H1 (cell line): ENCODE results near the gene ZRANB3. TPM values are rescaled to one million over a fixed set of nuclear protein-coding genes. Genes with fewer than 3 reads are reported as not detected.

Experiments used
- CTCF ChIA-PET: fragments of 300-600 bp; sonication (Branson Sonifier 250); formaldehyde crosslinking; loops from one replicate; lab custom pipeline; 2021; ENCODE audit not compliant: partially characterized antibody; lab: Charles Lee
- POLR2A ChIA-PET: fragments of 300-600 bp; sonication (Branson Sonifier 250); formaldehyde crosslinking; loops from one replicate; lab custom pipeline; 2021; ENCODE audit warnings: inconsistent platforms; ENCODE audit not compliant: partially characterized antibody; lab: Charles Lee
- DNase-seq, 2 experiments: peaks; one replicate each; pipeline versions ENCODE4 v3.0.0 to v3.0.0-alpha.2; 2010 to 2022; ENCODE audit warnings: low spot score in 2 of 2, low read depth in 1 of 2, mixed read lengths in 1 of 2
- FAIRE-seq: peaks from 2 replicates; lab custom pipeline; 2011; peaks lifted over from hg19 to GRCh38; lab: Jason Lieb, UNC
- H2AFZ ChIP-seq: 2 replicates; pipeline ENCODE4 v1.8.1; 2012; ENCODE audit warnings: low read length, inconsistent platforms
- H2AK5ac ChIP-seq: 2 replicates; pipeline ENCODE4 v1.6.1; 2013; ENCODE audit warnings: low read depth, low read length
- H2BK120ac ChIP-seq: replicated peaks from 2 replicates; pipeline ENCODE3; 2013; ENCODE audit warnings: low read depth, low read length, inconsistent platforms
- H2BK12ac ChIP-seq: 2 replicates; pipeline ENCODE4 v1.6.1; 2013; ENCODE audit warnings: low read depth, low read length
- H2BK15ac ChIP-seq: 2 replicates; pipeline ENCODE4 v1.6.1; 2013; ENCODE audit warnings: low read length
- H2BK20ac ChIP-seq: 2 replicates; pipeline ENCODE4 v1.6.1; 2013; ENCODE audit warnings: low read length
- H2BK5ac ChIP-seq: 2 replicates; pipeline ENCODE4 v1.6.1; 2013; ENCODE audit warnings: low read depth, low read length
- H3K14ac ChIP-seq: 2 replicates; pipeline ENCODE4 v1.6.1; 2013; ENCODE audit warnings: inconsistent platforms; ENCODE audit not compliant: insufficient read length
- H3K18ac ChIP-seq: 2 replicates; pipeline ENCODE4 v1.6.1; 2013; ENCODE audit warnings: low read length; ENCODE audit errors: extremely low read depth
- H3K23ac ChIP-seq: 2 replicates; pipeline ENCODE4 v1.6.1; 2013; ENCODE audit warnings: inconsistent platforms; ENCODE audit not compliant: insufficient read length
- H3K23me2 ChIP-seq: 2 replicates; pipeline ENCODE4 v1.6.1; 2013; ENCODE audit warnings: low read depth, low read length
- H3K27ac ChIP-seq: 2 replicates; pipeline ENCODE4 v1.6.1; 2011; ENCODE audit warnings: low read depth, low read length, inconsistent platforms
- H3K27me3 ChIP-seq, 4 experiments: replicated peaks in 1 of 4; 1 replicate in 1 of 4; 2 replicates in 3 of 4; pipeline versions ENCODE4 v1.6.1 to v1.8.1; 2011 to 2013; ENCODE audit warnings: low read length in 3 of 4, mild to moderate bottlenecking in 3 of 4, inconsistent platforms in 2 of 4, mixed read lengths in 2 of 4, moderate library complexity in 1 of 4; ENCODE audit not compliant: control insufficient read depth in 3 of 4, insufficient read depth in 3 of 4; ENCODE audit errors: extremely low read depth in 1 of 4
- H3K36me3 ChIP-seq, 4 experiments: 2 replicates each; pipeline versions ENCODE4 v1.6.1 to v1.8.1; 2011 to 2013; ENCODE audit warnings: mild to moderate bottlenecking in 4 of 4, low read length in 3 of 4, moderate library complexity in 2 of 4, control low read depth in 1 of 4, inconsistent platforms in 1 of 4; ENCODE audit not compliant: insufficient read depth in 4 of 4, control insufficient read depth in 2 of 4
- H3K4ac ChIP-seq: replicated peaks from 2 replicates; pipeline ENCODE3; 2013; ENCODE audit warnings: low read length, low read depth, mixed read lengths, inconsistent platforms; ENCODE audit not compliant: insufficient read length
- H3K4me1 ChIP-seq, 4 experiments: replicated peaks in 1 of 4; 1 replicate in 1 of 4; 2 replicates in 3 of 4; pipeline versions ENCODE4 v1.6.1 to v1.8.1; 2011 to 2013; ENCODE audit warnings: low read length in 3 of 4, inconsistent platforms in 2 of 4, mixed read lengths in 1 of 4; ENCODE audit not compliant: insufficient read depth in 4 of 4, control insufficient read depth in 3 of 4
- H3K4me2 ChIP-seq, 2 experiments: 2 replicates each; pipeline versions ENCODE4 v1.6.1 to v1.8.1; 2011 to 2013; ENCODE audit warnings: low read depth in 2 of 2, low read length in 2 of 2, control low read depth in 1 of 2, inconsistent platforms in 1 of 2, mild to moderate bottlenecking in 1 of 2; ENCODE audit not compliant: insufficient read depth in 1 of 2
- H3K4me3 ChIP-seq, 4 experiments: fragments of 200-600, 300-600 bp in 1 of 4; sonication (generic), shearing (Covaris generic), sonication (Bioruptor Twin) in 1 of 4; 2 replicates each; pipeline versions ENCODE4 v1.5.1 to v1.8.1; 2011 to 2016; ENCODE audit warnings: low read length in 4 of 4, low read depth in 3 of 4, control low read depth in 2 of 4, inconsistent platforms in 2 of 4, mild to moderate bottlenecking in 2 of 4, mixed read lengths in 1 of 4, moderate library complexity in 1 of 4; ENCODE audit not compliant: insufficient read depth in 2 of 4; ENCODE audit errors: extremely low read depth in 1 of 4
- H3K56ac ChIP-seq: replicated peaks from 2 replicates; pipeline ENCODE3; 2013; ENCODE audit warnings: low read depth, mild to moderate bottlenecking, mixed read lengths, low read length, inconsistent platforms; ENCODE audit not compliant: insufficient read length
- H3K79me1 ChIP-seq: 2 replicates; pipeline ENCODE4 v1.6.1; 2013; ENCODE audit warnings: low read depth, low read length, control low read depth
- H3K79me2 ChIP-seq, 2 experiments: 2 replicates each; pipeline versions ENCODE4 v1.6.1 to v1.8.1; 2012 to 2013; ENCODE audit warnings: low read length in 2 of 2, mild to moderate bottlenecking in 2 of 2, inconsistent platforms in 1 of 2; ENCODE audit not compliant: insufficient read depth in 2 of 2, control insufficient read depth in 1 of 2
- H3K9ac ChIP-seq, 4 experiments: replicated peaks in 1 of 4; 1 replicate in 1 of 4; 2 replicates in 3 of 4; pipeline versions ENCODE4 v1.6.1 to v1.8.1; 2011 to 2013; ENCODE audit warnings: low read depth in 3 of 4, low read length in 3 of 4, control low read depth in 2 of 4, mild to moderate bottlenecking in 2 of 4, moderate library complexity in 2 of 4, inconsistent platforms in 1 of 4; ENCODE audit errors: extremely low read depth in 1 of 4
- H3K9me3 ChIP-seq, 2 experiments: 2 replicates each; pipeline versions ENCODE4 v1.6.1 to v1.8.1; 2012 to 2013; ENCODE audit warnings: mild to moderate bottlenecking in 2 of 2, moderate library complexity in 2 of 2, control low read depth in 1 of 2, inconsistent platforms in 1 of 2, low read depth in 1 of 2, low read length in 1 of 2, mixed read lengths in 1 of 2; ENCODE audit not compliant: insufficient read depth in 2 of 2
- H4K20me1 ChIP-seq, 2 experiments: replicated peaks in 1 of 2; 2 replicates each; pipeline versions ENCODE3 to v1.8.1; 2011 to 2013; ENCODE audit warnings: inconsistent platforms in 2 of 2, low read length in 2 of 2, mild to moderate bottlenecking in 1 of 2; ENCODE audit not compliant: insufficient read depth in 2 of 2, control insufficient read depth in 1 of 2
- H4K5ac ChIP-seq: 2 replicates; pipeline ENCODE4 v1.6.1; 2013; ENCODE audit warnings: low read length, low read depth, mixed read lengths, inconsistent platforms; ENCODE audit not compliant: insufficient read length
- H4K8ac ChIP-seq: 2 replicates; pipeline ENCODE4 v1.8.0; 2013; ENCODE audit warnings: mild to moderate bottlenecking, moderate library complexity, low read length, inconsistent platforms; ENCODE audit not compliant: insufficient read depth; ENCODE audit errors: extremely low read depth
- H4K91ac ChIP-seq: replicated peaks from 2 replicates; pipeline ENCODE3; 2013; ENCODE audit warnings: low read length, mixed read lengths, inconsistent platforms; ENCODE audit not compliant: insufficient read length
- BRCA1 ChIP-seq: IDR thresholded peaks from 2 replicates; pipeline ENCODE4 v1.6.1; 2012; ENCODE audit warnings: low read depth, low read length, improper control_type of control experiment
- CBX5 ChIP-seq: fragments of 300-800, 300-1000 bp; sonication (generic); IDR thresholded peaks from 2 replicates; pipeline ENCODE4 v1.7.1; 2016; ENCODE audit warnings: antibody characterized with exemption, low read length, low read depth
- HDAC2 ChIP-seq, 2 experiments: fragments of 300-600 bp in 1 of 2; sonication (generic) in 1 of 2; IDR thresholded peaks; 2 replicates each; pipeline ENCODE4 v1.6.1; 2011 to 2012; ENCODE audit warnings: low read depth in 2 of 2, low read length in 2 of 2, mild to moderate bottlenecking in 2 of 2, moderate library complexity in 2 of 2, borderline replicate concordance in 1 of 2, inconsistent platforms in 1 of 2
- KDM5A ChIP-seq: fragments of 200-600 bp; IDR thresholded peaks from 2 replicates; pipeline ENCODE4 v1.7.1; 2012; ENCODE audit warnings: mild to moderate bottlenecking, low read length, inconsistent platforms, mixed read lengths
- PHF8 ChIP-seq: fragments of 200-600 bp; sonication (generic); conservative IDR thresholded peaks from 2 replicates; pipeline ENCODE4 v1.7.1; 2012; ENCODE audit warnings: low read depth, mild to moderate bottlenecking, inconsistent platforms, low read length, moderate library complexity
- RAD21 ChIP-seq, 2 experiments: IDR thresholded peaks in 1 of 2; conservative IDR thresholded peaks in 1 of 2; 2 replicates each; pipeline ENCODE4 v1.6.1; 2011; ENCODE audit warnings: low read depth in 2 of 2, low read length in 2 of 2, improper control_type of control experiment in 1 of 2, inconsistent platforms in 1 of 2, mild to moderate bottlenecking in 1 of 2, moderate library complexity in 1 of 2
- SIN3A ChIP-seq, 2 experiments: IDR thresholded peaks in 1 of 2; conservative IDR thresholded peaks in 1 of 2; 2 replicates each; pipeline ENCODE4 v1.6.1; 2011 to 2012; ENCODE audit warnings: low read length in 2 of 2, improper control_type of control experiment in 1 of 2, low read depth in 1 of 2, mild to moderate bottlenecking in 1 of 2
- SP1 ChIP-seq: IDR thresholded peaks from 2 replicates; pipeline ENCODE4 v1.6.1; 2011; ENCODE audit warnings: low read depth, low read length
- SRF ChIP-seq: IDR thresholded peaks from 2 replicates; pipeline ENCODE4 v1.6.1; 2011; ENCODE audit warnings: mild to moderate bottlenecking, low read depth, low read length, moderate library complexity
- TAF1 ChIP-seq: IDR thresholded peaks from 2 replicates; pipeline ENCODE4 v1.6.1; 2011; ENCODE audit warnings: mild to moderate bottlenecking, low read depth, low read length
- TAF7 ChIP-seq: optimal IDR thresholded peaks from 2 replicates; pipeline ENCODE3; 2011; ENCODE audit warnings: low read depth, mild to moderate bottlenecking, inconsistent platforms, low read length, moderate library complexity, borderline replicate concordance
- USF2 ChIP-seq: IDR thresholded peaks from 2 replicates; pipeline ENCODE4 v1.6.1; 2011; ENCODE audit warnings: low read length, improper control_type of control experiment
- WGBS, 2 experiments: shearing (Covaris generic) in 1 of 2; methylation state at CpG; one replicate each; pipeline versions ENCODE4 v1.1.6 to v1.1.7; 2013 to 2015; ENCODE audit warnings: low lambda C conversion rate in 2 of 2, mixed read lengths in 2 of 2, inconsistent platforms in 1 of 2, low coverage in 1 of 2, missing lambda C conversion rate in 1 of 2; ENCODE audit not compliant: insufficient replicate concordance in 2 of 2, insufficient coverage in 1 of 2, insufficient read length in 1 of 2; ENCODE audit errors: extremely low coverage in 1 of 2, missing lambda C conversion rate in 1 of 2; 5-methylcytosine and 5-hydroxymethylcytosine counted together
- polyA plus RNA-seq, 7 experiments: library from polyadenylated mRNA; depleted of rRNA in 3 of 7; stranded (reverse) in 5 of 7; unstranded in 2 of 7; fragments of >200 nt in 5 of 7; fragments of 200-250 nt in 2 of 7; gene quantifications; 1 replicate in 5 of 7; 2 replicates in 1 of 7; 4 replicates in 1 of 7; pipeline versions ENCODE4 v1.2.1 to v1.2.3, GENCODE V29; 2011 to 2013; ENCODE audit warnings: missing spikeins in 2 of 7, mixed read lengths in 2 of 7
- total RNA-seq: library from RNA; stranded (reverse); fragmentation: NEBNext Ultra II Directional; extraction: Animal tissue kit (Norgen Biotek cat#: 25700); gene quantifications from 2 replicates; pipeline ENCODE4 v1.2.1, GENCODE V29; 2021

The ZRANB3 gene
- total and polyA plus RNA-seq, 2 of the 8 experiments (the other 6 are each of a cell fraction or from before 2014, with no cell fraction given) = 4.5 to 19.3 TPM

DNA sequence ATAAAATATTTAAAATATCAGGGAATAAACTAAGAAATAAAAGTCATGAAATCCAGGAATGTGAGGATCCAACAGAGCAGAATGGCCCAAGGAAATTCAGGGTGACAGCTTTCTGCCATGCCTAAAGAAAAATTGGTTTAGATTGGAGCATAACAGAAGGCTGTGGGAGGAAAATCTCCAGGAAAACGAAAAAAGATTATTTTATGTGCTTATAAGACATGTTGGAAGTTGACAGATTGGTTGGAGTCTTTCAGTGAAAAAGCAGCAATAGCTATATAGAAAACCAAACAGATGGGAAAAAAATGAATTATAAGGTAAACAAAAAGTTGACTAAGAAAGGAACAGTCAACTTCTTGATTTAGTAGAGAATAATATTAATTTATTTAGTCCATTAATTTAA lies 203.9 kb downstream of the ZRANB3 start:
- no peaks in the 10 kb centered on the region for H3K4me1 ChIP-seq
- H3K9ac ChIP-seq = no peak overlapping the region
- no peak overlapping the region for H4K8ac ChIP-seq
- H3K4me3 ChIP-seq = no peak overlapping the region
- DNase-seq (no peak), FAIRE-seq (no peak)
- no peak overlapping the region for H2AFZ ChIP-seq
- H3K27me3 ChIP-seq = no peaks in the 10 kb centered on the region
- H3K14ac ChIP-seq = no peak overlapping the region
- H3K4me2 ChIP-seq = no peak overlapping the region
- H2BK5ac ChIP-seq = no peak overlapping the region
- H3K79me2 ChIP-seq = no peaks in the 10 kb centered on the region
- POLR2A ChIA-PET = no interaction called here
- CTCF ChIA-PET = interaction anchor here (0.6 kb wide), 1 partner anchor 641 kb away, joined by 4 read pairs; no protein-coding TSS in a partner anchor
- H3K4ac ChIP-seq = no peak overlapping the region
- no peak overlapping the region for H2BK20ac ChIP-seq
- no peaks in the 10 kb centered on the region for H3K79me1 ChIP-seq
- no peak overlapping the region for H4K91ac ChIP-seq
- H2BK120ac ChIP-seq = no peak overlapping the region
- H2BK15ac ChIP-seq = no peak overlapping the region
- H3K23ac ChIP-seq = no peak overlapping the region
- no peak overlapping the region for H2BK12ac ChIP-seq
- H3K23me2 ChIP-seq = no peaks in the 10 kb centered on the region
- H3K36me3 ChIP-seq = no peaks in the 10 kb centered on the region
- H4K20me1 ChIP-seq = no peaks in the 10 kb centered on the region
- no peak overlapping the region for H2AK5ac ChIP-seq
- no peak overlapping the region for H4K5ac ChIP-seq
- no peak overlapping the region for H3K56ac ChIP-seq
- no peak overlapping the region for H3K18ac ChIP-seq
- WGBS, 2 experiments = 94% methylated on average over 1 of the region's 1 CpG; no CpG with 5 or more reads in 1 of the 2 experiments
- peaks cover 0 to 6% of the 10 kb centered on the region in 2 experiments; a peak in 1 of 4 replicates for H3K9me3 ChIP-seq
- H3K27ac ChIP-seq = no peak overlapping the region
- no peak for TF ChIP-seq USF2
- no peak for TF ChIP-seq SIN3A (conservative IDR thresholded peaks at IDR 0.05 in 1 of 2, IDR thresholded peaks at IDR 0.05 in 1 of 2; ENCODE audit: low read depth in 1 of 2, low read length in 2 of 2)
- no peak for TF ChIP-seq TAF1
- no peak for TF ChIP-seq SRF
- TF ChIP-seq CBX5 = no peak
- TF ChIP-seq BRCA1 = no peak
- no peak for TF ChIP-seq RAD21 (IDR thresholded peaks at IDR 0.05 in 1 of 2, conservative IDR thresholded peaks at IDR 0.05 in 1 of 2; ENCODE audit: low read depth in 2 of 2, low read length in 2 of 2)
- TF ChIP-seq KDM5A = no peak
- TF ChIP-seq HDAC2 (IDR thresholded peaks at IDR 0.05; ENCODE audit: borderline replicate concordance in 1 of 2, low read depth in 2 of 2, low read length in 2 of 2) = no peak
- no peak for TF ChIP-seq PHF8
- TF ChIP-seq SP1 = no peak
- no peak for TF ChIP-seq TAF7
